Stimulated activated memory B cell treated with anti-CD40 and anti-IgM and Interleukin-4, amounts not matched to agents 10 μg/mL and 1 μg/mL and 100 μg/mL, for 72 hours (primary cell): Measurements from ENCODE around the gene C4B.
"Not testable (repeated sequence)": the region's sequence is repeated elsewhere in the genome, so short reads cannot be mapped to it uniquely, and the experiment has no call there.

Experiments used
- ATAC-seq: fragments of 150-1000 bp; cut with Tn5 transposase; 2 replicates; pipeline ENCODE4 v1.10.0; 2021
- H3K27ac Mint-ChIP-seq: one replicate; pipeline ENCODE4 v1.8.0; 2022; ENCODE audit warnings: mild to moderate bottlenecking, mixed read lengths
- H3K27me3 Mint-ChIP-seq: one replicate; pipeline ENCODE4 v1.8.0; 2022; ENCODE audit warnings: mixed read lengths
- H3K36me3 Mint-ChIP-seq: one replicate; pipeline ENCODE4 v1.8.0; 2022; ENCODE audit warnings: mixed read lengths
- H3K4me1 Mint-ChIP-seq: one replicate; pipeline ENCODE4 v1.8.0; 2022; ENCODE audit warnings: mixed read lengths
- H3K4me3 Mint-ChIP-seq: one replicate; pipeline ENCODE4 v1.8.0; 2022; ENCODE audit warnings: mild to moderate bottlenecking, moderate library complexity, mixed read lengths
- H3K9me3 Mint-ChIP-seq: one replicate; pipeline ENCODE4 v1.8.0; 2022; ENCODE audit warnings: mixed read lengths

Gene C4B

GRCh38 chr6:32007086-32007485 lies 7.5 kb upstream of the C4B start:
- not testable (repeated sequence) for H3K9me3 Mint-ChIP-seq, H3K27ac Mint-ChIP-seq, ATAC-seq, H3K4me1 Mint-ChIP-seq, H3K36me3 Mint-ChIP-seq, H3K4me3 Mint-ChIP-seq, H3K27me3 Mint-ChIP-seq

DNA sequence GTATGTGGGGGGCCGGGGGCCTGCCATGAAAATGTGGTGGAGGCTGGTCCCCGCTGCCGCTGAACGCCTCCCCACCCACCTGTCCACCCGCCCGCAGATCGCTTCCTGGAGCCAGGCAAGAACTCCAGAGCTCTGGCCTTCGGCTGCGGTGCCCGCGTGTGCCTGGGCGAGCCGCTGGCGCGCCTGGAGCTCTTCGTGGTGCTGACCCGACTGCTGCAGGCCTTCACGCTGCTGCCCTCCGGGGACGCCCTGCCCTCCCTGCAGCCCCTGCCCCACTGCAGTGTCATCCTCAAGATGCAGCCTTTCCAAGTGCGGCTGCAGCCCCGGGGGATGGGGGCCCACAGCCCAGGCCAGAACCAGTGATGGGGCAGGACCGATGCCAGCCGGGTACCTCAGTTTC lies 6.6 kb upstream of the C4B start:
- not testable (repeated sequence) for H3K27ac Mint-ChIP-seq, H3K4me3 Mint-ChIP-seq, H3K36me3 Mint-ChIP-seq, H3K4me1 Mint-ChIP-seq, H3K27me3 Mint-ChIP-seq, H3K9me3 Mint-ChIP-seq, ATAC-seq

GRCh38 chr6:32008616-32009015 lies 6.0 kb upstream of the C4B start:
- not testable (repeated sequence) for H3K9me3 Mint-ChIP-seq, H3K27me3 Mint-ChIP-seq, H3K4me3 Mint-ChIP-seq, H3K27ac Mint-ChIP-seq, H3K36me3 Mint-ChIP-seq, ATAC-seq, H3K4me1 Mint-ChIP-seq

DNA sequence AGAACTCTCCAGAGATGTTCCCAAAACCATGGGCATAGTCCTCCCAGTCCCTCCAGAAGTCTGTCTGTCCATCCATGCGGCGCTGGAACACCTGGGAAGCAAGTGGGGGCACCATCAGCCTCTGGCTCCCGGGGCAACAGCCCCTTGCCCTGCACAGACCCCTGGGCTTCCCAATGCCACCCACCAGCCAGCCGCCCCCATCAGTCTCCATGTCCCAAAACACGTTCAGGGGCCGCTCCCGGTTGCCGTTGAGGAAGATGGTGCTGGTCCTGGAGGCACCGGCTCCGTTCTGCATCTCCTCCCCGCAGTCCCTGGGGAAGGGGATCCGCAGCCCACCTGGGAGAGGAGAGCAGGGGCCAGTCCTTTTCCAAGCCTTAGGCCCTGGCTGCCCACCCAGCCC lies 5.1 kb upstream of the C4B start:
- not testable (repeated sequence) for H3K27me3 Mint-ChIP-seq, H3K4me3 Mint-ChIP-seq, H3K9me3 Mint-ChIP-seq, H3K36me3 Mint-ChIP-seq, ATAC-seq, H3K27ac Mint-ChIP-seq, H3K4me1 Mint-ChIP-seq

- H3K27ac Mint-ChIP-seq, H3K4me1 Mint-ChIP-seq, H3K36me3 Mint-ChIP-seq, H3K9me3 Mint-ChIP-seq, H3K4me3 Mint-ChIP-seq, H3K27me3 Mint-ChIP-seq, ATAC-seq: not testable (repeated sequence)
Observed at GRCh38 chr6:32010856-32011530, 3.6 kb upstream of the C4B start.

DNA sequence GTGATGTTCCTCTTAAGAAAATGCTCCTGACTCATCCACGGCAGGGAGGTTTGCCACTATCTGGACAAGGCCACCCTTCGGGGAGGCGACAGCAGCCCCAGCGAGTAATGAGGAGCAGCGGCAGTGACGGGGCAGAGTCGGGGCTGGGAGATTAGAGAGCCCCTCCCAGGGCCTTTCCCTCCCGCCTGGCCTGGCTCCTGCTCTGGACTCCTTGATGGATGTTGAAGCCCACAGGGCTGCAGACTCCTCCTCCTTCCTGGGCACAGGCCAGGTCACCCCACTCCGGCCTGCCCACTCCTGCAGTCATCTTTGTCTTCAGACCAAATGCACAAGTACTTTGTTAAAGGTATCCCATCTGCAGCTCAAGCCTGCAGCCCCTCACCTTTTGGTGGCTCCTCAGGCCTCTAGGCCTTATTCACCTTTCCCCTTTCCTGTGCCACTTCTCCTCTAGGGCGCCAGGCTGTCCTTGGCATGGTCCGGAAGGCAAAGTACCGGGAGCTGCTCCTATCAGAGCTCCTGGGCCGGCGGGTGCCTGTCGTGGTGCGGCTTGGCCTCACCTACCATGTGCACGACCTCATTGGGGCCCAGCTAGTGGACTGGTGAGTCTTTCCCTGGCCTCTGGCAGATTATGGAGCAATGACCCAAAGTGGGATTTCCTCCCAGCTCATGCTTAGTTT lies 1.5 kb upstream of the C4B start:
- not testable (repeated sequence) for H3K4me3 Mint-ChIP-seq, H3K4me1 Mint-ChIP-seq, H3K27ac Mint-ChIP-seq, H3K9me3 Mint-ChIP-seq, ATAC-seq, H3K36me3 Mint-ChIP-seq, H3K27me3 Mint-ChIP-seq

DNA sequence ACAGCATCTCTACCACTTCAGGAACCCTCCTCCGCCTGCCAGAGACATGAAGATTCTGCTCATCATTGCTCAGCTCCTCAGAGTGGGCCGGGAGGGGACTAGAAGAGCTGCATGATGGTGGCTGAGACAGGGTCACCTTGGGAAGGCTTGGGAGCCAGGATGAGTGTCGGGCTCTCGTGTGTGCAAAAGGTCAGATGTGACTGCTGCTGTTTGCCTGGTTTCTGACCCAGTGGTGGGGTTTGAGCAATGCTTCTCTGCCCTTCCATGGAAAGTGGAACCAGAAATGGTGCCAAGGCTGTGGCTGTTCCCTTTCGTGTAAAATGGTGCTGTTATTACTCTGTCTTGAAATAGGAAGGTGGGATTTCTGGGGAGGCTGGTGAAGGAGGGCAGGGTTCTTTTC lies 857 bp upstream of the C4B start:
- H3K4me1 Mint-ChIP-seq, ATAC-seq, H3K27me3 Mint-ChIP-seq, H3K4me3 Mint-ChIP-seq, H3K9me3 Mint-ChIP-seq, H3K36me3 Mint-ChIP-seq, H3K27ac Mint-ChIP-seq: not testable (repeated sequence)

- not testable (repeated sequence) for H3K36me3 Mint-ChIP-seq, H3K9me3 Mint-ChIP-seq, ATAC-seq, H3K27ac Mint-ChIP-seq, H3K4me1 Mint-ChIP-seq, H3K27me3 Mint-ChIP-seq, H3K4me3 Mint-ChIP-seq
Observed at GRCh38 chr6:32022100-32022499, 7.5 kb downstream of the C4B start.

- not testable (repeated sequence) for H3K4me3 Mint-ChIP-seq, H3K27me3 Mint-ChIP-seq, H3K27ac Mint-ChIP-seq, ATAC-seq, H3K9me3 Mint-ChIP-seq, H3K4me1 Mint-ChIP-seq, H3K36me3 Mint-ChIP-seq
Observed at GRCh38 chr6:32028631-32029030, 14.0 kb downstream of the C4B start.

GRCh38 chr6:32029553-32029952 lies 15.0 kb downstream of the C4B start:
- not testable (repeated sequence) for H3K27me3 Mint-ChIP-seq, H3K4me3 Mint-ChIP-seq, H3K36me3 Mint-ChIP-seq, H3K4me1 Mint-ChIP-seq, ATAC-seq, H3K9me3 Mint-ChIP-seq, H3K27ac Mint-ChIP-seq

- not testable (repeated sequence) for H3K4me3 Mint-ChIP-seq, H3K4me1 Mint-ChIP-seq, ATAC-seq
Observed at GRCh38 chr6:32035283-32036013, 20.9 kb downstream of the C4B start.

DNA sequence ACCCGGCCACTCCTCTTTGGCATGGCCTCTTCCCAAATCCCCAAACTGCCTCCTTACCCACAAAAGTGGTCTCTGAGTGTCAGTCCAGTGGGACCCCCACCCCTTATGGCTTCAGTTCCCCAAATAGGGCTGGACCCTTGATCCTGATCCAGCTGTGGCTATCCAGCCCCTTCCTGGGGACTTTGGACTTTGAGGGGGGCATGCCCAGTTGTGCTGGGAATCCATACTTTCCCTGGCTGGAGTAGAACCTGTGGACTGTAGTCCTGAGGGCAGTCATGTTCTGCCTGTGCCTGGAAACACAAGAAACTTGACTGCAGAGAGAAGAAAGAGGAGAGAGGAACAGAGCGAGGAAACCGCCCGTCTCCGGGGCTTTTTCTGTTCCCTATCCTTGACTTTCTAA lies 22.5 kb downstream of the C4B start:
- H3K4me1 Mint-ChIP-seq, H3K27me3 Mint-ChIP-seq: not testable (repeated sequence)

More at GRCh38 chr6:32035283-32036013, 20.9 kb downstream of the C4B start:
- not testable (repeated sequence) for H3K36me3 Mint-ChIP-seq, H3K27ac Mint-ChIP-seq, H3K9me3 Mint-ChIP-seq, H3K27me3 Mint-ChIP-seq

GRCh38 chr6:32037598-32038524 lies 23.3 kb downstream of the C4B start, which contains the start of gene CYP21A2:
CYP21A2 (plus strand) TSS chr6:32038415; CDS start chr6:32038423, 8 bp downstream.
- H3K27ac Mint-ChIP-seq = not testable (repeated sequence)

More for the DNA sequence above, 22.5 kb downstream of the C4B start:
- not testable (repeated sequence) for ATAC-seq, H3K27ac Mint-ChIP-seq, H3K9me3 Mint-ChIP-seq, H3K4me3 Mint-ChIP-seq, H3K36me3 Mint-ChIP-seq

GRCh38 chr6:32038878-32039277 lies 24.3 kb downstream of the C4B start:
- H3K4me1 Mint-ChIP-seq, H3K9me3 Mint-ChIP-seq, H3K4me3 Mint-ChIP-seq, H3K36me3 Mint-ChIP-seq, H3K27ac Mint-ChIP-seq, ATAC-seq, H3K27me3 Mint-ChIP-seq: not testable (repeated sequence)

More at GRCh38 chr6:32037598-32038524, 23.3 kb downstream of the C4B start, which contains the start of gene CYP21A2:
- H3K9me3 Mint-ChIP-seq, H3K27me3 Mint-ChIP-seq, H3K4me1 Mint-ChIP-seq, H3K4me3 Mint-ChIP-seq, H3K36me3 Mint-ChIP-seq: not testable (repeated sequence)
- ATAC-seq = peak; percentile 71
